ENCODE measurements around the gene ZNF609.
"Not testable (repeated sequence)": the region's sequence is repeated elsewhere in the genome, so short reads cannot be mapped to it uniquely, and the experiment has no call there.

The ZNF609 gene

DNA sequence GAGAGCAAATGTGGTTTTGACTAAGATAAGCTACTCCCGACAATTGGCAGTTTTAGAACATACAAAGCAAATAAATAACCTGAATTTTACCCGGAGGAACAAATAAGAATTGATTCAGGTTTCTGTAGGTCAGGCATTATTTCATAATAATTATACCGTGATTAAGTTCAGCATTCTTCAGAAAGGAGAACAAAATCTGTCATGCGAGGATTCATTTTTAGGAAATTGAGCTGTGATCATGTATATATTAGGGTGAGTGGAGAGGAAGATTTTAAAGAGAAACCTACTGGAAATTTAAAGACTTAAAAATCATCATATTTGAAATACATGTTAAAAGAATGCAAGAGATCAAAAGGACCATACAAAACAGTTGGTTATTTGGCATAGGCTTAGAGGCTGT is 20.5 kb downstream of the ZNF609 start:
- H3K4me3 ChIP-seq (replicated peaks; ENCODE audit: low read depth, low read length), result no peak overlapping the region
- no peak for DNase-seq (ENCODE audit: low read depth)
- TF ChIP-seq, protein P1, sequence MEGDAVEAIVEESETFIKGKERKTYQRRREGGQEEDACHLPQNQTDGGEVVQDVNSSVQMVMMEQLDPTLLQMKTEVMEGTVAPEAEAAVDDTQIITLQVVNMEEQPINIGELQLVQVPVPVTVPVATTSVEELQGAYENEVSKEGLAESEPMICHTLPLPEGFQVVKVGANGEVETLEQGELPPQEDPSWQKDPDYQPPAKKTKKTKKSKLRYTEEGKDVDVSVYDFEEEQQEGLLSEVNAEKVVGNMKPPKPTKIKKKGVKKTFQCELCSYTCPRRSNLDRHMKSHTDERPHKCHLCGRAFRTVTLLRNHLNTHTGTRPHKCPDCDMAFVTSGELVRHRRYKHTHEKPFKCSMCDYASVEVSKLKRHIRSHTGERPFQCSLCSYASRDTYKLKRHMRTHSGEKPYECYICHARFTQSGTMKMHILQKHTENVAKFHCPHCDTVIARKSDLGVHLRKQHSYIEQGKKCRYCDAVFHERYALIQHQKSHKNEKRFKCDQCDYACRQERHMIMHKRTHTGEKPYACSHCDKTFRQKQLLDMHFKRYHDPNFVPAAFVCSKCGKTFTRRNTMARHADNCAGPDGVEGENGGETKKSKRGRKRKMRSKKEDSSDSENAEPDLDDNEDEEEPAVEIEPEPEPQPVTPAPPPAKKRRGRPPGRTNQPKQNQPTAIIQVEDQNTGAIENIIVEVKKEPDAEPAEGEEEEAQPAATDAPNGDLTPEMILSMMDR (IDR thresholded peaks at IDR 0.05; ENCODE audit: low read length, missing control alignments), result no peak

DNA sequence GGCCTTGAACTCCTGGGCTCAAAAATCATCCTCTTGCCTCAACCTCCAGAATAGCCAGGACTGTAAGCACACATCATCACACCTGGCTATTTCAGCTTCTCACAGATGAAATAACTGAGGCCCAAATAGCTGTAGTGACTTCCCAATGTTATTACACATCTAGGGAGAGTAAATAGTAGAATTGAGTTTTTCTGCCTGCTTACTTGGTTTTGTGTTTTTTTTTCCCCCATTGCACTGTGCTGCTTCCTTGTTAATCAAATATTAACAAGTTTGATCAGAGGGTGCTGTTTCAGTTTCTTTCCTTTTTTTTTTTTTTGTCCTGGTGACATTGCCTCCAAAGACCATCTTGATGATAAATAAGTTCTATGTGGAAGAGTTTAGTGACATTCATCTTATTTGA is 23.4 kb downstream of the ZNF609 start:
- DNase-seq (ENCODE audit: low read depth), result no peak
- TF ChIP-seq, protein P1 (IDR thresholded peaks at IDR 0.05; ENCODE audit: low read length, missing control alignments), result no peak
- no peak overlapping the region for H3K4me3 ChIP-seq (replicated peaks; ENCODE audit: low read depth, low read length)

- DNase-seq (ENCODE audit: low read depth), result no peak
- TF ChIP-seq, protein P1 (IDR thresholded peaks at IDR 0.05; ENCODE audit: low read length, missing control alignments), result no peak
- H3K4me3 ChIP-seq (replicated peaks; ENCODE audit: low read depth, low read length), result no peak overlapping the region
These were observed 25.4 kb downstream of the ZNF609 start for GRCh38 chr15:64485796-64486195.

DNA sequence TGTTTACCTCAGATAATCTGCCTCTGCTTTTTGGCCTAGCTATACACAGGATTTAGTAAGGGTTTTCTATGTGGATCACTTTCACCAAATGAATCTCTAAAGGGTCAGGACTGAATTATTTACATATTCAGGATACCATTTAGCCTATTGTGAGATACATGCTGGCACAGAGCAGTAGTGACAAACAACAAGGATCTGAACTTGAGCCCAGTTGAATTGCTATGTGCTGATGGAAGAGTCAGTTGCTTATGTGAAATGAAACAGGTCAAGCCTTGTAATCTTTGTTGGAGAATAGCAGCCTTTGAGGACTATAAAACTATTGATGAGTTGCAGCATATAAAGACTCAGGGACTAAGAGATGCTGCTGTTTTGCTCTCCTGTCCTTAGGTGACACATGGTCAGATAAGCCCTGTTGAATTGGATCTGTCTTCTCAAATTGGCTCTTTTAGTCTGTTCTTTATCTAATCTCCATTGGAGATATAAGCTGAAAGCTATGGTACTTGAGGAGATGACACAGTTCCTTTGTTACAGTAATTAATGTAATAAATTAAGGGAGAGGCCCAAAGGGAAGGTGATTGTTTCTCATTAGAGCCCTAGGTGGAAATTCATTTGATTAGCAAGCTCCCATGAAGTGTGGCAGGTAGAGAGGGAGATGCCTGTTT is 30.4 kb downstream of the ZNF609 start:
- no peak overlapping the region for H3K4me3 ChIP-seq (replicated peaks; ENCODE audit: low read depth, low read length)
- TF ChIP-seq, protein P1 (IDR thresholded peaks at IDR 0.05; ENCODE audit: low read length, missing control alignments), result no peak
- peak; percentile 28 for DNase-seq (ENCODE audit: low read depth)

DNA sequence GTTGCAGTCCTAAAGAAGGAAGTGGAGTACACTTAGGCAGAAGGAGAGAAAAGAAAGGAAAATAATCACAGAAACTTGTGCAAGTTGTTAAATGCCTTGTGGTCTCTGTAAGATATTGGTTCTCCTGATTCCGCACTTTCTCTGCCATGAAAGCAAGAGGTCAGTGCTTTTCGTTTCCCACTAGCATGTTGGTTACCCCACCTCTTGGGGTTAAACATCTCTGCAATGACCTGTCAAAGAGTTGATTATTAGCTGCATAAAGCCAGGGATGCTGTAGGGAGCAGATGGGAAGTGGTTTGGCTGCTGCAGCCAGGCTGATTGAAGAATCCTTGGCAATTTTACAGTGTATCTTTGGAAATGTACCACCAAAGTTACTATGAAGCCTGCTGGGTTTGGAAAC is 33.3 kb downstream of the ZNF609 start:
- H3K4me3 ChIP-seq (replicated peaks; ENCODE audit: low read depth, low read length), result no peak overlapping the region
- no peak for DNase-seq (ENCODE audit: low read depth)
- TF ChIP-seq, protein P1 (IDR thresholded peaks at IDR 0.05; ENCODE audit: low read length, missing control alignments), result no peak

DNA sequence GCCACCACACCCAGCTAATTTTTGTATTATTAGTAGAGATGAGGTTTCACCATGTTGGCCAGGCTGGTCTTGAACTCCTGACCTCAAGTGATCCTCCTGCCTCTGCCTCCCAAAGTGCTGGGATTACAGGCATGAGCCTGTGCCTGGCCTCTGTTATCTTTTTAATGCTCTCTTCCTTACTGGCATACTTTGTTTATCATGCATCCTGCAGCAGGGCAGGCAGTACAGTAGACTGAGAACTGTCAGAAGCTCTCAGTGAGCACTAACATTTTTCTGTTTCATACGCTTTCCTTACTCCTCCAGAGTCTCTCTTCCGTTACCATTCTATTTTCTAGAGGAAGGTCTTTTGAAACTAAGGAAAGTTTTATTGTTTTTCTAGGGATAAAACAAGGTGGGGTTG is 35.6 kb downstream of the ZNF609 start:
- DNase-seq (ENCODE audit: low read depth); H3K4me3 ChIP-seq (replicated peaks; ENCODE audit: low read depth, low read length): not testable (repeated sequence)

DNA sequence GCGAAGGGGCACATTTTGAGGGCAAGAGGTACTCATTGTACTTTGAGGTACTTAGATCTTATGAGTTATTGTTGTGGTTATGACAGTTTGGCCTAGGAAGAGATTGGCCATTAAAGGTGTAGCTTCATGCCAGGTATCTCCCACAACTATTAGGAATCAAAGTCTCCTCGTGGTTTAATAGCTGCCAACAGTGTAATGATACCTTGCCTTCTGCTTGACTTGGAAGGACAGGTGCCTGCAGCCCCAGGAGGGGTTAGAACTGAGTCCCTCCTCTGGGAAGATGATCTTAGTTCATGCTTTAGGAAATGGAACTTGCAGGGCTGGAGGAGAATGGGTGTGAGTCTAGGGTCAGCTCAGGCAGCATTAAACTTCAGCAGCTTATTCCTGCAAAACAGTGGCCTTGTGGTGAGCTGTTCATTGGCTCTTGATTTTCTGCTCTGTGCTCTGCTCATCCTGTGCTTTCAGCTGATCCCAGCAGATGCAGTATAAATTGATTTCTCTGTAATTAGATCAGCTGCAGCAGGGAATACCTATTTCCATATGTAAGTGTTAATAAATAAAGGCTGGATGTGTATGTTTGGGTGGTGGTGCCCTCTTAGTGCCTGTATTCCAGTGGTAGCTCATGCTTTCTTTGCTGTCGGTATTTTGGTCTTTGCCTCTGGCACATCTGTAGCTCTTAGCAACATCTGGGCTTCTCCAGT is 40.5 kb downstream of the ZNF609 start:
- no peak for DNase-seq (ENCODE audit: low read depth)
- TF ChIP-seq, protein P1 (IDR thresholded peaks at IDR 0.05; ENCODE audit: low read length, missing control alignments), result no peak
- no peak overlapping the region for H3K4me3 ChIP-seq (replicated peaks; ENCODE audit: low read depth, low read length)
